IPS-NIHi11 (cell line): Measurements from ENCODE around the gene TMEM169.
"Not testable (repeated sequence)": the region's sequence is repeated elsewhere in the genome, so short reads cannot be mapped to it uniquely, and the experiment has no call there.

Experiments used
- DNase-seq: peaks from one replicate; pipeline ENCODE4 v3.0.0; 2012; ENCODE audit warnings: mixed read lengths, low spot score

The TMEM169 gene

DNA sequence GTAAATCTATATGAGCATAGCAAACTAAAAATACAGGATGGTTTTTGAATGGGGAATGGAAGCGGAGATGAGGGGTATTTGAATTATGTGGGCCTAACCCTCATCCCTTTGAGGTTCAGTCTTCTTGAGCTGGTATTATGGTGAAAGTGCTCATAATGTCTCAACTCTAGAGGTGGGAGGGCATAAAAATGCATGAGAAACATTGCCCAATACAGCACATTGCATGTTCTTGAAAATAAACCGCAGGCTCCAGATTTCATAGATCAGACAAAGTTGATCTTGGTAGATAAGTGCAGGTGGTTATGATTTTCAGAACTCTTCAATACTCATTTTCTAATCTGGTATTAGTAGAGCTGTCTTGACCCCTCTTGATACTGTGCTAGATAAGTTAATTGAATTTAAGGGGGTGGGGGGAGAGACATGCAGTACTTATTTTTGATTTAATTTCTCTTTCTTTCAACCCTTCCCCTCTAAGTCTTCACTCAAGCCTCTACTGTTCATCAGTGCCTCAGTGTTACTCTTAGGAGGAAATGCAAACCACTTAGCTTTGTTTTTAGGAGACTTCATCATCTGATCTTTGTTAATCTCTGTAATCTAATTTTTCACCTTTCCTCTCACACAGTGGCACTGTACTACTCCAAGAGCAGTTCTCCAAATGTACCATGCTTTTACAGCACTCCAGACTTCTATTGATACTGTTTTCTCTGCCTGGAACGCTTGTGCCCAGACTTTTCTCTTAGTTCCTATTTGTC lies 49.6 kb downstream of the TMEM169 start:
- no peak for DNase-seq

DNA sequence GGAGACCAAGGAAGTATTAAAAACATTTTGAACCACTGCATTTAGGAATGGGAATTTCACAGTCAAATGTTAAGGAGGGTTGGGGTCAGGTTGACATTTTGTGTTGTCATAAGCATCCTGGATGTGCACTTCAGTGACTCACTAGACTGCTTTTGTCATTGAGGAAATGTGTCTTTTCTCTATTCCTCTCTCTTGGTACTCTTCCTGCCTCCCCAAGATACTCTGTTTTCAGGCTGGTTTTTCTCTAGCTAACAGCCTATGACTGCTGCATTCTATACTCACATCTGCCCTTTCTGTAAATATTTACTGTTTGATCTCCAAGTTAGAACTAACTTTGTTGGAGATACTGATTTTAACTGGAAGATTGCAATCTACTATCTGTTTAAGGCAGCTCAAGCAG lies 50.9 kb downstream of the TMEM169 start:
- DNase-seq, result no peak

DNA sequence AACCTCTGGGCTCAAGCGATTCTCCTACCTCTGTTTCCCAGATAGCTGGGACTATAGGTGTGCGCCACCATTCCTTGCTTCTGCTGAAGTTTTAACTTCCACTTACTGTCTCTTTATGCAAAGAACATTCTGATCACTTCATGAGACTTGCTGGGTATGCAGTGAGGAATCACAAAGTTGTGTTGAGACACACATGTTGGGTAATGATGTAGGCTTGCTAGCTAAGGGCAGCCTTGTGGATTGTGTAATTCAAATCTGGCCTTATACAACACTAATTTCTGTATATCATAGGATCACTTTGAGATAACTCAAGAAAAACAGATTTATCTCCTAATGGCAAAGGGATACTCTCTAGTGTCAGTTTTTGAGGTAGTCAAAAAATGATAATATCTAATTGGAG lies 51.7 kb downstream of the TMEM169 start:
- DNase-seq, result no peak

DNA sequence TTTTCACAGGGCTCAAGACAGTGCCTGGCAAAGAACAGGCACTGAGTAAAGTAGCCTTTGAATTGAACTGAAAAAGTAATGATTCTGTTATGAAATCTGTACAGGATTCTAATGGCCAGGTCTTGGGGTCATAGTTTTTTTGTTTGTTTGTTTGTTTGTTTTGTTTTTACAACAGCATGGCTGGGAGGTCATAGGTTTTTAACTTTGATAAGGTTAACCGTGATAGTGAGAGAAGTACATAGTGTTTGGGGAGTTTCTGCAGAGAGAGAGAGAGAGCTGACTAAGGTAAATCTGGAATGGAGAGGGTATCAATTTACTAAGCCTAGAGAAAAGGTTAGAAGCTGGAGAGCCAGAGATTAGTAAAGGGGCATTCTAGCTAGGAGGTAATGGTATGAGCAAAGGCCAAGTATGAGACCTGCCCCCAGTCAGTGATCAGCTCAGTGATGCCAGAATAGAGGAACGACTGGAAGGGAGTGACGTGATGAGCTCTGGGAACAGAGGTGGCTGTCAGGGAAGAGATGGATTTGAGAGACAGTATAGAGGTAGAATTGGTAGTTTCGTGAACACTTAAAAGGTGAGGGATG lies 53.3 kb downstream of the TMEM169 start:
- DNase-seq, result no peak

DNA sequence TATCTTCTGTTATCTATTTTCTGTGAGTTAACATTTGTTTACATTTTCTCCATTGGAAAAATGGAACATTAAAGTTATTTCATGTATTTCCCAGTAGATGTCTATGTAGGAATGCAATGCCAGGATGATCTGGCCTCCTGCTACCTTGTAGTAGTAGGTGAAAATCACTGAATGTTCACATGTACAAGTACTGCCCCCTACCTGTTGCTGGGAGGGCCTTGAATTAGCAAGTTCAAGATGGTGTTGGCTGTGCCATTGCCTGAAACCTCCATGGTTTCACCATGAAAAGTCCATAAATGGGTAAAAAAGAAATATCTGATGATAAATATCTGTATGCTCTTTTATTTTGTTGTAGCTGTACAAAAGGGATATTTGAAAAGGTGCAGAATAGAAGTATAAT lies 58.2 kb downstream of the TMEM169 start:
- DNase-seq, result peak; percentile 63

DNA sequence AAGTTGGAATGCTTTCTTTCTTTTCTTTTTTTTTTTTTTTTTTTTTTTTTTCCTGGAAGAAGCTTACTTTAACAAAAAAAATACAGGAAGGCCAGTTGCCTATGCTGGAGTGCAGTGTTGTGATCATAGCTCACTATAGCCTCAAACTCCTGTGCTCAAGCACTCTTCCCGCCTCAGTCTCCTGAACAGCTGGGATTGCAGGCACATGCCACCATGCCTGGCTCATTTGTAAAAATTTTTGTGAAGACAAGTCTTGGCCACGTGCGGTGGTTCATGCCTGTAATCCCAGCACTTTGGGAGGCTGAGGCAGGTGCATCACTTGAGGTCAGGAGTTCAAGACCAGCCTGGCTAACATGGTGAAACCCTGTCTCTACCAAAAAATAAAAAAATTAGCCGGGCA lies 59.8 kb downstream of the TMEM169 start:
- not testable (repeated sequence) for DNase-seq

DNA sequence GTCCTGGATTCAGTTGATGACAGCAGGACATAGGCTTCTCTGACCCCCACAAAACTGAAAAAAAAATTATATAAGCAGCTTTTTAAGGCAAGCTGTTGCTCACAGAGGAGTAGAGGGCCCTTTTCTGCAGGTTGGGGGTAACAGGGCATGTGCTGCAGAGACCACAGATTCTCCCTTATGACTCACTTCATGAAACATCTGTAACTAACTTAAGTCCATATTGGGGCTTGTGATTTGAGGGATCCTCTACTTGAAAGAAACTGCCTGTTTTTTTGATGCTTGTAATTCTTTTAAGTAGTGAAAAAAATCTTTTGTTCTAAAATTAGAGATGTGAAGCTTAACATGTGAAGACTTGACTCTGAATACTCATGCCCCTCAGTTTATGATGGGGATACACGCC lies 60.8 kb downstream of the TMEM169 start:
- no peak for DNase-seq

DNA sequence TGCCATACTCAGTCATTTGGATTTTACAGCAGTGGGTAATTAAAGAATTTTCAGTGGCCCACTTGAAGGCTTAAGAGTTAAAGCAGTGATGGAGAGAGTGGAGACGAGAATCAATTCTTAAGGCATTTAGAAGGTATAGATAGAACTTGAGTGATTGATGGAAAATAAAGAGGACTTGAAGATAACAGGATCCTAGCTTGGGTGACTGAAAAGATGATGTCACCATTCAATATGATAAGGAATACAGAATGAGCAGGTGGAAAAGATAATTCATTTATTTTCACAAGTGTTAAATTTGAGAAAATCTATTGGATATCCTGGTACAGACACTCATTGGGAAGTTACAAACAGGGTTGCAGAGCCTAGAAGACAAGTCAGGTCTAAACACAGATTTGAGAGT lies 62.7 kb downstream of the TMEM169 start:
- DNase-seq, result no peak

DNA sequence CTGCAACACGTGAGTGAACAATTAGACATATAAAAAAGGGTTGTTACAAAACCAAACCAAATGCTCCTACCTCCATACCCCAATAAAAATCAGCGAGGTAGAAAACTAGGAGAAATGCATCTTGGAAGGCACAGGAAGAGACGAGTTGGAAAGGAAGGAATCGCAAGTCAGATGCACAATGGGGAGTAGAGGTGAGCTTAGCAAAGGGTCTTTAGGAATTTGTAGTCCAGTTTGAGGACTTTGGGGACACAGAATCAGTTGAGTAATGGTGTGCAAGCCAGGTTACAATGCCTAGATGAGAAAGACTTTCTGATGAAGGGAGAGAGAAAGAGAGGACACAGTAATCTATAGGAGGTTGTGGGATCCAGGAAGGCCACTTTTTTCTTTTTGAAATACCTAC lies 63.1 kb downstream of the TMEM169 start:
- DNase-seq, result no peak

DNA sequence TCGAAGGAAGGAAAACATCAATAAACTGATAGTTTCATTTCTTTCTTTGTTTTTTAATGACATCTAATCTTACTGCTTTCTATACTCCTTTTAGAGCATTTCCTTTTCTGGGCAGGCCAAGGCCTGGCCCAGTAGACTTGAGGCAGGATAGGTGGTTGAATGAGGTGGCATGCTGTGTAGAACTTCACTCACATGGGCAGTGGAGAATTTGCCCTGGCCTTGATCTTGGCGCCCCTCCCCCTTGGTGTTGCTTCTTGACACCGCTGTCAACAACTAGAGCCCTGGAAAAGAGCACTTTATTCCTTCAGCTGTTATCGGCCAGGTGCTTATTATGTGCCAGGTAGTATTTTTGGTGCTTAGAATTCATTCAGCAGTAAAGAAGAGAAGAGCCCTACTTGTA lies 64.9 kb downstream of the TMEM169 start:
- no peak for DNase-seq

DNA sequence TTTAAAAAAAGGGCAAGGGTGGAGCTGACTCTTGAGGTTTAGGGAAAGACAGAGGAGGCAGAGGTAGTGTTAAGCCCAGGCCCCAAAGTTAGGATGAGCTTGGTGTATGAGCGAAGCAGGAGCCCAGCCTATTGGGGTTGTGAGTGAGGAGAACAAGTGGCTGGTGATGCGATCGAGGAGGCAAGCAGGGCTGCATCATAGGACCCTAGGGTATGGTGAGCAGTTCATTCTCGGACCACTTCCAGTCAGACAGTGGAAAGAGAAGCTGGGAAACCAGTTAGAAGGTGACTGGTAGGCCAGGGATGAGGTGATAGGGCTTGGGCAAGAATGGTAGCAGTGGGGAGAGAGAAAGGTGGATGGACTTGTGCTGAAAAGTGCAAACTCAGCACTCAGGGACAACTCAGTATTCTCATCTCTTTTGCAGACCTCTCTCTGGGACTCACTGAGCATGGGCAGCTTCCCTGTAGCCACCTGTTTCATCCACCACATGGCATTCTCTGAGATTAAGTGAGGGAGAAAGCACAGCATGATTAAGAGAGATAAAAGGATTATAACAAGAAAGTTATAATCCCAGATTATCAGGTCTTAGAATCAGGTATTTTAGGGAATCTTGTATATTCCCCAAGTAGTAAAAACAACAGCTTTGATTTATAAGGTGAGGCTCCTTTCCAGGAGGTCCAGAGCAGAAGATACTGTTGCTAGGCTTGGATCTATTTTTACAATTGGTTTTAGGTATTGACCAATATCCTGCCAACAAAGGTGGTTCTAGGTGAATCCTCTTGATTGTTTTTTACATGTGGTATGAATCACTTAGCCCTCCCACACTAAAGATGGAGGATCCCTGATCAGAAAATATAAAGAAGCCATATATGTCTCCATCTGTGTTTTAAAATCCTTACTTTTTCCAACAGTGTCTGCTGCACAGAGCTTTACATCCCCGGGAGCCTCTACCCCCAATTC lies 65.7 kb downstream of the TMEM169 start:
- DNase-seq, result no peak

DNA sequence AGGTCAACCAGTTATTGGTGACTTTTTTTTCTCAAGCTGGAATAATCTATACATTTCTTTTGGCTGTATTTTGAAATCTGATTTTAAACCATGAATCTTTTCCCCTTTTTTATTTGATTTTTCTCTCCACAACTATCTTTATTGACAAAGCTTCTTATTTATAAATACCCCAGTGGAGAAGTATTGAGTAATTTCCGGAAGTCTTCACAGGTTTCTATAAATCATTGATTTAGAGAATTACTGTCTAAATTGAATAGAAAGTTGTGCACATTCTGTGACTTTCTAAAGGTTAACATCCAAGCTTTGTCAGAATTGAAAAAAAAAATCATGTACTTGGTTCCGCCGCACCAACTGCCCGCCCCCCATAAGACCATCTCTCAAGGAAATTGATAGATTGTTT lies 67.3 kb downstream of the TMEM169 start:
- DNase-seq, result no peak

DNA sequence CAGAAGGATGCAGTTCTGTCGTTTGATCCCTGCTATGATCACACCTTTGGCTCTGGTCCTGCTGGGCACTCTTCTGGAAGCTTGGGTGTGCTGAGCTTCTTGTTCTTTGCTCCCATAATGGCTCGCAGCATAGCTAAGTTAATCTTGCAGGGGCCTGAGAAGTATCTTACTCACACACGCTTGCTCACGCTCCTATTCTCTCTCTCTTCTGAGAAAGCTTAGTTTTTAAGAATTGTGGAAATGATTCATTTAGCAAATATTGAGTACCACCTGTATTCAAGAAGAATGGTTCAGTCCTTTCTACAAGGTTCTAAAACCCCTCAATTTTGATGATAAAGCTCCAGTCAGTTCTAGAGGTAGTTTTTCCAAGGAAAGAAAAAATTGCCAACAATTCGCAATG lies 68.0 kb downstream of the TMEM169 start:
- no peak for DNase-seq

DNA sequence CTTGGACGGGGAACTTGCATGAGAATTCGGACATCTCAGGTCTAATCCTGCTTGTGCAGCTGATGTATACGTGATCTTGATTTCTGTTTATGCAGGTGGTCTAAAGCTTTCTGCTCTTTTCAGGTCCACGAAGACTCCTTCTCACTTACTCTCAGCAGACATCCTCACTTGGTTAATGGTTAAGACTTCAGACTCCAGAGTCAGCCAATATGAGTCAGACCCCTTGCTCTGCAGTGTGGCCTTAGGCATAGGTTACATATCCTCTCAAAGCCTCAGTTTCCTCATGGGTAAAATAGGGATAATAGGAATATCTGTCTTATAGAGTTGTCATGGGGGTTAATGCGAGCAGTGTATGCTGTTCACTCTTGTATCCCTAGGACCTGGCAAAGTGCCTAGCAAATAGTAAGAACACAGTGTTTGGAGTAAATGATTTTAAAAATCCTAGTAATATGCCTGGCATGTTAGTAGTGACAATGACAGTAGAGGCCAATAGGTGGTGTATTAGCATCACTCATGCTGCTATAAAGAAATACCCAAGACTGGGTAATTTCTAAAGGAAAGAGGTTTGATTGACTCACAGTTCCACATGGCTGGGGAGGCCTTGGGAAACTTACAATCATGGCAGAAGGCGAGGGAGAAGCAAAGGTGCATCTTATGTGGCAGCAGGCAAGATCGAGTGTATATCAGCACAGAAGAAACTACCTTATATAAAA lies 69.8 kb downstream of the TMEM169 start:
- no peak for DNase-seq
